ENCODE data around the gene CHRNB1. TPM values are rescaled to one million over a fixed set of nuclear protein-coding genes. Genes with fewer than 3 reads are reported as not detected.

CHRNB1 gene
- total and polyA plus RNA-seq, 12 donors = 18.7 to 56.3 (median 36.9) TPM

DNA sequence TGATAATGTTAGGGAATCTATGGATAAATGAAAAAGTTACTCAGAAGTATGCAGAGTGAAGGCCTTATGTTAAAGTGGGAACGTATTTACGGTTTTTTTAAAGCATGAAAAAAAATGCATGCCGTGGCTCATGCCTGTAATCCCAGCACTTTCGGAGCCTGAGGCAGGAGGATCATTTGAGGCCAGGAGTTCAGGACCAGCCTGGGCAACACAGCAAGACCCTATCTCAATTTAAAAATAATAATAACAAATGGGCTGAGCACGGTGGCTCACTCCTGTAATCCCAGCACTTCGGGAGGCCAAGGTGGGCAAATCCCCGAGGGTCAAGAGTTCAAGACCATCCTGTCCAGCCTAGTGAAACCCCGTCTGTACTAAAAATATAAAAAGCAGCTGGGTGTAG lies 45.3 kb downstream of the CHRNB1 start:
- intact Hi-C loops (cut with DNase I) = no loop called here
- H3K36me3 ChIP-seq (replicated peaks in 1 of 2) = no peaks in the 10 kb centered on the region
- H3K4me3 ChIP-seq = no peak overlapping the region
- WGBS, 4 donors = 69 to 72% (median 71%) methylated on average over 8 of the region's 8 CpGs
- H3K9me3 ChIP-seq (replicated peaks in 1 of 3) = no peaks in the 10 kb centered on the region
- H3K4me1 ChIP-seq (replicated peaks in 1 of 2) = peaks cover 33 to 52% of the 10 kb centered on the region in 2 donors
- no peak for TF ChIP-seq POLR2A (IDR thresholded peaks at IDR 0.05)
- TF ChIP-seq, protein P1, sequence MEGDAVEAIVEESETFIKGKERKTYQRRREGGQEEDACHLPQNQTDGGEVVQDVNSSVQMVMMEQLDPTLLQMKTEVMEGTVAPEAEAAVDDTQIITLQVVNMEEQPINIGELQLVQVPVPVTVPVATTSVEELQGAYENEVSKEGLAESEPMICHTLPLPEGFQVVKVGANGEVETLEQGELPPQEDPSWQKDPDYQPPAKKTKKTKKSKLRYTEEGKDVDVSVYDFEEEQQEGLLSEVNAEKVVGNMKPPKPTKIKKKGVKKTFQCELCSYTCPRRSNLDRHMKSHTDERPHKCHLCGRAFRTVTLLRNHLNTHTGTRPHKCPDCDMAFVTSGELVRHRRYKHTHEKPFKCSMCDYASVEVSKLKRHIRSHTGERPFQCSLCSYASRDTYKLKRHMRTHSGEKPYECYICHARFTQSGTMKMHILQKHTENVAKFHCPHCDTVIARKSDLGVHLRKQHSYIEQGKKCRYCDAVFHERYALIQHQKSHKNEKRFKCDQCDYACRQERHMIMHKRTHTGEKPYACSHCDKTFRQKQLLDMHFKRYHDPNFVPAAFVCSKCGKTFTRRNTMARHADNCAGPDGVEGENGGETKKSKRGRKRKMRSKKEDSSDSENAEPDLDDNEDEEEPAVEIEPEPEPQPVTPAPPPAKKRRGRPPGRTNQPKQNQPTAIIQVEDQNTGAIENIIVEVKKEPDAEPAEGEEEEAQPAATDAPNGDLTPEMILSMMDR (IDR thresholded peaks at IDR 0.05) = no peak
- no peaks in the 10 kb centered on the region for H3K27me3 ChIP-seq
- H3K27ac ChIP-seq = no peak overlapping the region
- DNase-seq = no peak

DNA sequence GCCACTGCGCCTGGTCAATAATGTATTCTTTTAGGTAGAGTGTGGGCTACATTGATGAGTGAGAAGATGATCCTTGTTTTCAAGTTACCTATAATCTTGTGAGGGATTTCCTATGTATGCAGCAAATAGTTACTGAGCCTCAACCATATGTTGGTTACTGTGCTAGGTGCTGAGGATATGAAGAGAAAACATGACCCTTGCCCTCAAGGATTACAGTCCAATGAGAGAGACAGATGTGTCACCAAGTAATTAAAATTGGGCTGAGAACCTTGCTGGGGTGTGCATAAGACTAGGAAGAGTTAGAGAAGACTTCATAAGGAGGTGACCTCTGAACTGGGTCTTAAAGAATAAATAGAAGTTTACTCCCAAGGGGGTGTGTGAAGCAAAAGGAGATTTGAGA lies 46.7 kb downstream of the CHRNB1 start:
- H3K27me3 ChIP-seq = no peaks in the 10 kb centered on the region
- H3K9me3 ChIP-seq (replicated peaks in 1 of 3) = no peaks in the 10 kb centered on the region
- H3K4me1 ChIP-seq (replicated peaks in 1 of 2) = peaks cover 19 to 38% of the 10 kb centered on the region in 2 donors
- intact Hi-C loops (cut with DNase I) = no loop called here
- no peak for TF ChIP-seq POLR2A (IDR thresholded peaks at IDR 0.05)
- TF ChIP-seq, protein P1 (IDR thresholded peaks at IDR 0.05) = no peak
- WGBS, 4 donors = 90 to 100% (median 92%) methylated on average over 1 of the region's 1 CpG
- no peak overlapping the region for H3K4me3 ChIP-seq
- peaks cover 0 to 9% of the 10 kb centered on the region in 2 donors for H3K36me3 ChIP-seq (replicated peaks in 1 of 2)
- DNase-seq = no peak
- H3K27ac ChIP-seq = no peak overlapping the region

DNA sequence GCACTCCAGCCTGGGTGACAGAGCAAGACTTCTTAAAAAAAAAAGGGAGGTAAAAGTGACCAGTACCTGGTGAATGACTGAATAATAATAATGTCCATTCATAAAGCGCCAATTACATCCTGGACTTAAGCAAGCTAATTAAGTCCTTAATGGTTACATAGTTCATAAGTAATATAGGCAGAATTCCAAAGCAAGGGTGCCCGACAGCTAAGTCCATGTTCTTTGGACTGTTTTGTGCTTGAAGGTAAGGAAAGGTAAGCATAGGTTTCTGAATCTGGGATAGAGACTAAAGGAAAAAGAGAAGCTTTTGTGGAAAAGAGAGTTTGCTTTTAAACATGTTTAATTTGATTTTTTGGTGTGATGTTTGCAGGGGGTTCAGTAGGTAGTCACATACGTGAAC lies 49.1 kb downstream of the CHRNB1 start:
- TF ChIP-seq, protein P1 (IDR thresholded peaks at IDR 0.05) = no peak
- no peak for TF ChIP-seq POLR2A (IDR thresholded peaks at IDR 0.05)
- DNase-seq = no peak
- no peaks in the 10 kb centered on the region for H3K9me3 ChIP-seq (replicated peaks in 1 of 3)
- intact Hi-C loops (cut with DNase I) = no loop called here
- no peak overlapping the region for H3K4me3 ChIP-seq
- H3K4me1 ChIP-seq (replicated peaks in 1 of 2) = peaks cover 4 to 20% of the 10 kb centered on the region in 2 donors
- 83 to 97% (median 91%) methylated on average over 3 of the region's 3 CpGs for whole genome bisulfite sequencing, 4 donors
- peaks cover 0 to 33% of the 10 kb centered on the region in 2 donors for H3K36me3 ChIP-seq (replicated peaks in 1 of 2)
- H3K27ac ChIP-seq = no peak overlapping the region
- no peaks in the 10 kb centered on the region for H3K27me3 ChIP-seq

GRCh38 chr17:7495906-7496434 lies 51.1 kb downstream of the CHRNB1 start:
- intact Hi-C loops (cut with DNase I) = no loop called here
- 83 to 94% (median 89%) methylated on average over 7 to 12 of the region's 12 CpGs for WGBS, 4 donors
- H3K4me3 ChIP-seq = no peak overlapping the region
- peaks cover 0 to 11% of the 10 kb centered on the region in 2 donors for H3K4me1 ChIP-seq (replicated peaks in 1 of 2)
- peak overlapping the region in 1 of 5 donors; percentile 0 for H3K27ac ChIP-seq
- DNase-seq = peak in 1 of 7 donors; percentile 15
- H3K27me3 ChIP-seq = no peaks in the 10 kb centered on the region
- H3K36me3 ChIP-seq (replicated peaks in 1 of 2) = peaks cover 0 to 53% of the 10 kb centered on the region in 2 donors
- no peak for TF ChIP-seq POLR2A (IDR thresholded peaks at IDR 0.05)
- TF ChIP-seq, protein P1 (IDR thresholded peaks at IDR 0.05) = no peak
- H3K9me3 ChIP-seq (replicated peaks in 1 of 3) = no peaks in the 10 kb centered on the region

Data from adrenal gland (tissue), 12 donors.